Measurements from ENCODE around the gene TOB1. TPM values are rescaled to one million over a fixed set of nuclear protein-coding genes. Genes with fewer than 3 reads are reported as not detected.
A peak's percentile ranks its signal among the peaks of the same experiment; 100 is the strongest.

TOB1 gene
- total RNA-seq, 1 experiment from 2014 or later = 31.6 TPM

DNA sequence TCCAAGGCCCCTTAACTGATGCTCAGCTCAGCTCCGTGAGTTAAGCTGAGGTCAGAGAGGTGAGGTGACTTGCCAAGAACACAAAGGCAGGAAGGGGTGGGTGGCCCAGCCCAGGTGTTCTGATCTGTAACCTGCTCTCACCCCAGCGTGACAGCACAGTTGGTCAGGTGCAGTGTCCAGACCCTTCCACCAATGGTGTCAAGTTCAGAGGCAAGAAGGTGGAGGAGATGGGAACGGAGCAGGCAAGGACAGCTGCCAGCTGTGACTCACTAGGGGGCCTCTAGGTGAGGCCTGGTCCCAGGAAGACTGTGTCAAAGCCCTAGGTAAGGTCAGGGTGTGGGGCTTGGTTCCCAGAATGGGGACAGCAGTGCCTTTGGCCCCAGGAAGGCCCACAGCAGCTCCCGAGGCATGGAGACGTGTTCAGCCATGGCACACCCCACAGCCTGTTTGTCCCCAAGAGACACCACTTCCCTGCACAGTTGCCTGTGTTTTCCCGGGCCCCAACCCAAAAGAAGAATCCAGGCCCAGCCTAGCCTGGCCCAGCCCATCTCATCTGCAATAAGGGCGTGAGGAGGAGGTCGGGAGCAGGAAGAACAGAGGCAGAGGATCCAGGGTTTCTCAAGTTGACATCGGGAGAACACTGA is 23.5 kb downstream of the TOB1 start:
- DNase-seq = peak; percentile 32
- H2AFZ ChIP-seq (ENCODE audit: low read length) = no peak overlapping the region

More for the DNA sequence above, 23.5 kb downstream of the TOB1 start:
- H2BK20ac ChIP-seq (ENCODE audit: low read depth, low read length, poor library complexity, severe bottlenecking) = no peak overlapping the region
- no peak overlapping the region for H3K56ac ChIP-seq (ENCODE audit: insufficient read length, low read depth, low read length)
- H2BK15ac ChIP-seq (ENCODE audit: low read depth, low read length) = no peak overlapping the region
- H2BK5ac ChIP-seq (ENCODE audit: insufficient read length, low read length) = no peak overlapping the region
- no peaks in the 10 kb centered on the region for H3K4me1 ChIP-seq (ENCODE audit: insufficient read depth, low read length)
- H2AK5ac ChIP-seq (ENCODE audit: insufficient read length, low read length) = no peak overlapping the region
- no peak overlapping the region for H3K4me3 Mint-ChIP-seq
- H3K79me1 ChIP-seq (ENCODE audit: insufficient read depth, low read depth, low read length, poor library complexity, severe bottlenecking) = no peaks in the 10 kb centered on the region
- no peaks in the 10 kb centered on the region for H3K27me3 ChIP-seq (ENCODE audit: insufficient read depth, low read length)
- H3K27ac ChIP-seq (ENCODE audit: insufficient read length, low read depth, low read length) = no peak overlapping the region
- H3K9ac ChIP-seq (ENCODE audit: extremely low read depth, insufficient read length, low read length) = no peak overlapping the region
- no peak overlapping the region for H2BK120ac ChIP-seq (ENCODE audit: low read depth, low read length, poor library complexity, severe bottlenecking)
- TF ChIP-seq, protein P1, sequence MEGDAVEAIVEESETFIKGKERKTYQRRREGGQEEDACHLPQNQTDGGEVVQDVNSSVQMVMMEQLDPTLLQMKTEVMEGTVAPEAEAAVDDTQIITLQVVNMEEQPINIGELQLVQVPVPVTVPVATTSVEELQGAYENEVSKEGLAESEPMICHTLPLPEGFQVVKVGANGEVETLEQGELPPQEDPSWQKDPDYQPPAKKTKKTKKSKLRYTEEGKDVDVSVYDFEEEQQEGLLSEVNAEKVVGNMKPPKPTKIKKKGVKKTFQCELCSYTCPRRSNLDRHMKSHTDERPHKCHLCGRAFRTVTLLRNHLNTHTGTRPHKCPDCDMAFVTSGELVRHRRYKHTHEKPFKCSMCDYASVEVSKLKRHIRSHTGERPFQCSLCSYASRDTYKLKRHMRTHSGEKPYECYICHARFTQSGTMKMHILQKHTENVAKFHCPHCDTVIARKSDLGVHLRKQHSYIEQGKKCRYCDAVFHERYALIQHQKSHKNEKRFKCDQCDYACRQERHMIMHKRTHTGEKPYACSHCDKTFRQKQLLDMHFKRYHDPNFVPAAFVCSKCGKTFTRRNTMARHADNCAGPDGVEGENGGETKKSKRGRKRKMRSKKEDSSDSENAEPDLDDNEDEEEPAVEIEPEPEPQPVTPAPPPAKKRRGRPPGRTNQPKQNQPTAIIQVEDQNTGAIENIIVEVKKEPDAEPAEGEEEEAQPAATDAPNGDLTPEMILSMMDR (conservative IDR thresholded peaks at IDR 0.05) = no peak
- H4K20me1 ChIP-seq (ENCODE audit: control insufficient read depth, insufficient read depth, insufficient read length) = no peaks in the 10 kb centered on the region
- no peak overlapping the region for H3K27ac Mint-ChIP-seq
- H3T11ph ChIP-seq (ENCODE audit: low read length) = no peak overlapping the region
- H3K9me3 Mint-ChIP-seq = no peaks in the 10 kb centered on the region
- no peak overlapping the region for H4K5ac ChIP-seq (ENCODE audit: insufficient read length, low read depth, low read length)
- WGBS (ENCODE audit: extremely low coverage, insufficient read length, low lambda C conversion rate) = no CpG with 5 or more reads among the region's 9 CpGs
- no peaks in the 10 kb centered on the region for H3K9me3 ChIP-seq (ENCODE audit: control insufficient read depth, low read depth, low read length)
- H4K91ac ChIP-seq (ENCODE audit: insufficient read length, low read depth, low read length) = no peak overlapping the region
- H3K23me2 ChIP-seq (ENCODE audit: insufficient read length, low read depth, low read length, poor library complexity, severe bottlenecking) = no peaks in the 10 kb centered on the region
- H3K18ac ChIP-seq (ENCODE audit: insufficient read length, low read depth, low read length) = no peak overlapping the region
- H3K27me3 Mint-ChIP-seq (ENCODE audit: low read depth) = no peaks in the 10 kb centered on the region
- H3K4me2 ChIP-seq (ENCODE audit: insufficient read depth, insufficient read length, low read length) = no peak overlapping the region
- H3K4ac ChIP-seq (ENCODE audit: low read depth, low read length) = no peak overlapping the region
- no peak overlapping the region for H2BK12ac ChIP-seq (ENCODE audit: insufficient read length, low read depth, low read length)
- no peaks in the 10 kb centered on the region for H3K36me3 Mint-ChIP-seq (ENCODE audit: insufficient read depth in 1 of 3, low read depth in 3 of 3)
- H3K14ac ChIP-seq (ENCODE audit: insufficient read depth, low read length) = no peak overlapping the region
- H4K8ac ChIP-seq (replicated peaks; ENCODE audit: insufficient read length, low read depth, low read length) = no peak overlapping the region
- H3K79me2 ChIP-seq (ENCODE audit: insufficient read depth, low read length) = no peaks in the 10 kb centered on the region
- H3K4me1 Mint-ChIP-seq = peaks cover 28 to 30% of the 10 kb centered on the region in 2 experiments
- no peak overlapping the region for H3K23ac ChIP-seq (ENCODE audit: insufficient read length, low read depth, low read length)

Measured in H9 (cell line).